NB4 (cell line): ENCODE results near the gene IRAK1.

Experiments used
- MYC ChIP-seq: IDR thresholded peaks from 2 replicates; pipeline ENCODE4 v1.6.1; 2011; ENCODE audit warnings: low read depth, low read length
- POLR2A ChIP-seq: IDR thresholded peaks from 2 replicates; pipeline ENCODE4 v1.6.1; 2011; ENCODE audit warnings: mild to moderate bottlenecking; ENCODE audit not compliant: insufficient read length; ENCODE audit errors: extremely low read depth
- TF ChIP-seq, protein P1 (sequence below): IDR thresholded peaks from one replicate; pipeline ENCODE4 v1.5.1; 2012; ENCODE audit warnings: low read depth, low read length
- TF ChIP-seq, protein P2 (sequence below): IDR thresholded peaks from 2 replicates; pipeline ENCODE4 v1.6.1; 2011; ENCODE audit warnings: low read depth, low read length

DNA sequence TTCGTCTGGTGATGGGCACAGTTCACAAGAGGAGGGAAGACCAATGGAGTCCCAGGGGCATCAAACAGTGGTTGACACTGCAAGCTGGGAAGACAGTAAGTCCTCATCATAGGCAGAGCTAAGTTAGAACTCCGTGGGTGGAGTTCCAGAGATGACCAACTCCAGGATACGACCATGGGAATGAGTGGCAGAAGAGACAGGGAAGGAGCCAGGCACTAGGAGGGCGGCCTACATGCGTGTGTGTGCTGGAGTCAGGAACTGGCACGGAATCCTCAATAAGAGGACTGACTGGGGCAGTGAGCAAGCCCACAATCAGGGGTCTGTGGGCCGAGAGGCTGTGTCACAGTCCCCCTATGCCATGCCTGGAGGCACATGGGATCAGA is 30.4 kb upstream of the IRAK1 start:
- TF ChIP-seq, protein P1, sequence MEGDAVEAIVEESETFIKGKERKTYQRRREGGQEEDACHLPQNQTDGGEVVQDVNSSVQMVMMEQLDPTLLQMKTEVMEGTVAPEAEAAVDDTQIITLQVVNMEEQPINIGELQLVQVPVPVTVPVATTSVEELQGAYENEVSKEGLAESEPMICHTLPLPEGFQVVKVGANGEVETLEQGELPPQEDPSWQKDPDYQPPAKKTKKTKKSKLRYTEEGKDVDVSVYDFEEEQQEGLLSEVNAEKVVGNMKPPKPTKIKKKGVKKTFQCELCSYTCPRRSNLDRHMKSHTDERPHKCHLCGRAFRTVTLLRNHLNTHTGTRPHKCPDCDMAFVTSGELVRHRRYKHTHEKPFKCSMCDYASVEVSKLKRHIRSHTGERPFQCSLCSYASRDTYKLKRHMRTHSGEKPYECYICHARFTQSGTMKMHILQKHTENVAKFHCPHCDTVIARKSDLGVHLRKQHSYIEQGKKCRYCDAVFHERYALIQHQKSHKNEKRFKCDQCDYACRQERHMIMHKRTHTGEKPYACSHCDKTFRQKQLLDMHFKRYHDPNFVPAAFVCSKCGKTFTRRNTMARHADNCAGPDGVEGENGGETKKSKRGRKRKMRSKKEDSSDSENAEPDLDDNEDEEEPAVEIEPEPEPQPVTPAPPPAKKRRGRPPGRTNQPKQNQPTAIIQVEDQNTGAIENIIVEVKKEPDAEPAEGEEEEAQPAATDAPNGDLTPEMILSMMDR, result no peak
- TF ChIP-seq POLR2A (no peak), MYC (no peak)
- TF ChIP-seq, protein P2, sequence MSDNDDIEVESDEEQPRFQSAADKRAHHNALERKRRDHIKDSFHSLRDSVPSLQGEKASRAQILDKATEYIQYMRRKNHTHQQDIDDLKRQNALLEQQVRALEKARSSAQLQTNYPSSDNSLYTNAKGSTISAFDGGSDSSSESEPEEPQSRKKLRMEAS, result no peak
